M059J (cell line): ENCODE data around the gene ANKRD60. TPM values are rescaled to one million over a fixed set of nuclear protein-coding genes. Genes with fewer than 3 reads are reported as not detected.

Source experiments
- DNase-seq: peaks from one replicate; pipeline ENCODE4 v3.0.0-alpha.2; 2012; ENCODE audit warnings: low read depth
- total RNA-seq: library from RNA; depleted of rRNA; stranded (reverse); fragments of >200 nt; shearing (Covaris generic); gene quantifications from 2 replicates; pipeline ENCODE4 v1.2.3, GENCODE V29; 2014; rRNA removed

ANKRD60 gene
- total RNA-seq, result not detected in 2 replicates

- no peak for DNase-seq
Observed at GRCh38 chr20:58228484-58229197, at the start of gene ANKRD60. Gene ANKRD60, minus strand, starts transcription at chr20:58228653. Its CDS starts 0 bp downstream, at chr20:58228653.

- peak; percentile 53 for DNase-seq
Observed at GRCh38 chr20:58277578-58278472, 49.4 kb upstream of the ANKRD60 start.

- DNase-seq, result no peak
Observed at GRCh38 chr20:58277107-58277506, 48.7 kb upstream of the ANKRD60 start.

- no peak for DNase-seq
Observed at GRCh38 chr20:58274384-58274783, 45.9 kb upstream of the ANKRD60 start.

- DNase-seq, result no peak
Observed at GRCh38 chr20:58271606-58272351, 43.3 kb upstream of the ANKRD60 start.

- DNase-seq, result peak; percentile 50
Observed at GRCh38 chr20:58268936-58269619, 40.6 kb upstream of the ANKRD60 start.

GRCh38 chr20:58268421-58268821 is 40.0 kb upstream of the ANKRD60 start:
- DNase-seq, result no peak

GRCh38 chr20:58267389-58268215 is 39.1 kb upstream of the ANKRD60 start:
- DNase-seq, result no peak

- no peak for DNase-seq
Observed at GRCh38 chr20:58264271-58264670, 35.8 kb upstream of the ANKRD60 start.

GRCh38 chr20:58261660-58262059 is 33.2 kb upstream of the ANKRD60 start:
- no peak for DNase-seq

GRCh38 chr20:58260006-58260405 is 31.6 kb upstream of the ANKRD60 start:
- no peak for DNase-seq

GRCh38 chr20:58256842-58257241 is 28.4 kb upstream of the ANKRD60 start:
- DNase-seq, result no peak

GRCh38 chr20:58256307-58256706 is 27.9 kb upstream of the ANKRD60 start:
- DNase-seq, result no peak

- DNase-seq, result no peak
Observed at GRCh38 chr20:58254890-58255289, 26.4 kb upstream of the ANKRD60 start.

GRCh38 chr20:58251979-58252591 is 23.6 kb upstream of the ANKRD60 start:
- peak; percentile 98 for DNase-seq

GRCh38 chr20:58251348-58251978 is 23.0 kb upstream of the ANKRD60 start:
- DNase-seq, result no peak

GRCh38 chr20:58246346-58246745 is 17.9 kb upstream of the ANKRD60 start:
- peak; percentile 42 for DNase-seq

GRCh38 chr20:58245931-58246330 is 17.5 kb upstream of the ANKRD60 start:
- DNase-seq, result no peak

GRCh38 chr20:58245181-58245891 is 16.9 kb upstream of the ANKRD60 start:
- no peak for DNase-seq
